ENCODE data around the gene MCL1. TPM values are rescaled to one million over a fixed set of nuclear protein-coding genes. Genes with fewer than 3 reads are reported as not detected.

Gene MCL1
- total RNA-seq, 2 experiments from 2014 or later, result 302 to 303 TPM

- H3K27ac Mint-ChIP-seq, result no peak overlapping the region
- no peak overlapping the region for H3K4me3 Mint-ChIP-seq
- no peaks in the 10 kb centered on the region for H3K27me3 Mint-ChIP-seq
- DNase-seq (no peak), ATAC-seq (ENCODE audit: low read depth) (no peak)
- H3K36me3 Mint-ChIP-seq, result peaks cover 2% of the 10 kb centered on the region
- H3K4me1 Mint-ChIP-seq, result peaks cover 16% of the 10 kb centered on the region
- POLR2A ChIA-PET, result interaction anchor here (13.9 kb wide), 1 partner anchor 18 kb away, joined by 1003 read pairs; the partner anchor contains the start of gene MCL1
- H3K9me3 Mint-ChIP-seq, result no peaks in the 10 kb centered on the region
Observed at GRCh38 chr1:150557813-150558212, 21.6 kb downstream of the MCL1 start.

GRCh38 chr1:150557065-150557600 lies 22.3 kb downstream of the MCL1 start:
- POLR2A ChIA-PET, result interaction anchor here (0.7 to 1.3 kb wide), 2 partner anchors 10 to 14 kb away, joined by 3 to 4 read pairs; no protein-coding TSS in a partner anchor
- Mint-ChIP-seq H3K4me1 (peaks cover 18% of the 10 kb centered on the region), H3K27ac (no peak overlapping the region), H3K36me3 (no peaks in the 10 kb centered on the region), H3K27me3 (peaks cover 2% of the 10 kb centered on the region), H3K9me3 (no peaks in the 10 kb centered on the region), H3K4me3 (no peak overlapping the region)
- ATAC-seq (ENCODE audit: low read depth) (no peak), DNase-seq (no peak)

GRCh38 chr1:150555971-150556865 lies 23.2 kb downstream of the MCL1 start:
- peaks cover 18% of the 10 kb centered on the region for H3K4me1 Mint-ChIP-seq
- H3K27ac Mint-ChIP-seq, result peak overlapping the region; percentile 58
- no peak for ATAC-seq (ENCODE audit: low read depth)
- no peaks in the 10 kb centered on the region for H3K9me3 Mint-ChIP-seq
- DNase-seq, result no peak
- no peaks in the 10 kb centered on the region for H3K36me3 Mint-ChIP-seq
- POLR2A ChIA-PET, result interaction anchor here (0.7 to 1.3 kb wide), 2 partner anchors 11 to 15 kb away, joined by 3 to 4 read pairs; no protein-coding TSS in a partner anchor
- H3K27me3 Mint-ChIP-seq, result peaks cover 8% of the 10 kb centered on the region
- H3K4me3 Mint-ChIP-seq, result no peak overlapping the region

GRCh38 chr1:150555198-150555970 lies 24.0 kb downstream of the MCL1 start:
- POLR2A ChIA-PET, result no interaction called here
- no peak for ATAC-seq (ENCODE audit: low read depth)
- Mint-ChIP-seq H3K27ac (no peak overlapping the region), H3K4me3 (no peak overlapping the region), H3K36me3 (no peaks in the 10 kb centered on the region), H3K9me3 (no peaks in the 10 kb centered on the region), H3K27me3 (peaks cover 12% of the 10 kb centered on the region), H3K4me1 (peaks cover 15% of the 10 kb centered on the region)
- DNase-seq, result no peak

GRCh38 chr1:150554086-150554452 lies 25.3 kb downstream of the MCL1 start:
- DNase-seq, result no peak
- Mint-ChIP-seq H3K27ac (no peak overlapping the region), H3K36me3 (no peaks in the 10 kb centered on the region), H3K4me1 (peaks cover 14% of the 10 kb centered on the region), H3K27me3 (peaks cover 18% of the 10 kb centered on the region), H3K4me3 (no peak overlapping the region), H3K9me3 (no peaks in the 10 kb centered on the region)
- no peak for ATAC-seq (ENCODE audit: low read depth)
- POLR2A ChIA-PET, result interaction anchor here (0.8 kb wide), 1 partner anchor 75 kb away, joined by 3 read pairs; the partner anchor contains the start of gene ENSA

GRCh38 chr1:150553392-150554085 lies 25.9 kb downstream of the MCL1 start:
- H3K4me1 Mint-ChIP-seq, result peaks cover 14% of the 10 kb centered on the region
- DNase-seq (no peak), ATAC-seq (ENCODE audit: low read depth) (no peak)
- peaks cover 18% of the 10 kb centered on the region for H3K27me3 Mint-ChIP-seq
- POLR2A ChIA-PET, result interaction anchor here (0.8 kb wide), 1 partner anchor 76 kb away, joined by 3 read pairs; the partner anchor contains the start of gene ENSA
- no peaks in the 10 kb centered on the region for H3K36me3 Mint-ChIP-seq
- H3K9me3 Mint-ChIP-seq, result no peaks in the 10 kb centered on the region
- no peak overlapping the region for H3K27ac Mint-ChIP-seq
- no peak overlapping the region for H3K4me3 Mint-ChIP-seq

GRCh38 chr1:150552911-150553289 lies 26.5 kb downstream of the MCL1 start:
- Mint-ChIP-seq H3K36me3 (no peaks in the 10 kb centered on the region), H3K27ac (peak overlapping the region; percentile 64), H3K9me3 (no peaks in the 10 kb centered on the region), H3K4me1 (peaks cover 16% of the 10 kb centered on the region), H3K4me3 (no peak overlapping the region), H3K27me3 (peaks cover 22% of the 10 kb centered on the region)
- DNase-seq (no peak), ATAC-seq (ENCODE audit: low read depth) (no peak)
- POLR2A ChIA-PET, result interaction anchor here (2.4 kb wide), 1 partner anchor 8 kb away, joined by 22 read pairs; no protein-coding TSS in a partner anchor

GRCh38 chr1:150552128-150552910 lies 27.1 kb downstream of the MCL1 start:
- H3K27me3 Mint-ChIP-seq, result peaks cover 25% of the 10 kb centered on the region
- peak overlapping the region; percentile 64 for H3K27ac Mint-ChIP-seq
- H3K4me3 Mint-ChIP-seq, result no peak overlapping the region
- no peaks in the 10 kb centered on the region for H3K36me3 Mint-ChIP-seq
- no peak for DNase-seq
- H3K4me1 Mint-ChIP-seq, result peaks cover 16% of the 10 kb centered on the region
- POLR2A ChIA-PET, result interaction anchor here (0.7 to 2.4 kb wide), 5 partner anchors 9 to 317 kb away, joined by 3 to 22 read pairs (median 4); partner anchors contain the start of genes ENSA and MCL1
- ATAC-seq (ENCODE audit: low read depth), result no peak
- no peaks in the 10 kb centered on the region for H3K9me3 Mint-ChIP-seq

GRCh38 chr1:150551784-150552127 lies 27.7 kb downstream of the MCL1 start:
- no peaks in the 10 kb centered on the region for H3K36me3 Mint-ChIP-seq
- peaks cover 16% of the 10 kb centered on the region for H3K4me1 Mint-ChIP-seq
- H3K9me3 Mint-ChIP-seq, result no peaks in the 10 kb centered on the region
- no peak for DNase-seq
- ATAC-seq (ENCODE audit: low read depth), result no peak
- POLR2A ChIA-PET, result interaction anchor here (0.7 to 2.4 kb wide), 5 partner anchors 9 to 318 kb away, joined by 3 to 22 read pairs (median 4); partner anchors contain the start of genes ENSA and MCL1
- peaks cover 30% of the 10 kb centered on the region for H3K27me3 Mint-ChIP-seq
- no peak overlapping the region for H3K4me3 Mint-ChIP-seq
- H3K27ac Mint-ChIP-seq, result no peak overlapping the region

- H3K9me3 Mint-ChIP-seq, result no peaks in the 10 kb centered on the region
- no peak overlapping the region for H3K4me3 Mint-ChIP-seq
- ATAC-seq (ENCODE audit: low read depth) (no peak), DNase-seq (no peak)
- peaks cover 18% of the 10 kb centered on the region for H3K4me1 Mint-ChIP-seq
- peaks cover 35% of the 10 kb centered on the region for H3K27me3 Mint-ChIP-seq
- no peaks in the 10 kb centered on the region for H3K36me3 Mint-ChIP-seq
- POLR2A ChIA-PET, result interaction anchor here (0.7 to 2.4 kb wide), 6 partner anchors 8 to 318 kb away, joined by 3 to 22 read pairs (median 4); partner anchors contain the start of genes ENSA and MCL1
- H3K27ac Mint-ChIP-seq, result no peak overlapping the region
Observed at GRCh38 chr1:150551051-150551783, 28.2 kb downstream of the MCL1 start.

- H3K4me1 Mint-ChIP-seq, result peaks cover 18% of the 10 kb centered on the region
- H3K36me3 Mint-ChIP-seq, result no peaks in the 10 kb centered on the region
- no peak for DNase-seq
- H3K27me3 Mint-ChIP-seq, result peaks cover 39% of the 10 kb centered on the region
- POLR2A ChIA-PET, result interaction anchor here (1.0 to 2.4 kb wide), 4 partner anchors 11 to 79 kb away, joined by 4 to 22 read pairs (median 4); partner anchors contain the start of genes ENSA and MCL1
- ATAC-seq (ENCODE audit: low read depth), result no peak
- no peak overlapping the region for H3K4me3 Mint-ChIP-seq
- H3K9me3 Mint-ChIP-seq, result no peaks in the 10 kb centered on the region
- no peak overlapping the region for H3K27ac Mint-ChIP-seq
Observed at GRCh38 chr1:150550222-150551050, 29.0 kb downstream of the MCL1 start.
